ENCODE results near the gene ATRAID.
A peak's percentile ranks its signal among the peaks of the same experiment; 100 is the strongest.

The ATRAID gene

DNA sequence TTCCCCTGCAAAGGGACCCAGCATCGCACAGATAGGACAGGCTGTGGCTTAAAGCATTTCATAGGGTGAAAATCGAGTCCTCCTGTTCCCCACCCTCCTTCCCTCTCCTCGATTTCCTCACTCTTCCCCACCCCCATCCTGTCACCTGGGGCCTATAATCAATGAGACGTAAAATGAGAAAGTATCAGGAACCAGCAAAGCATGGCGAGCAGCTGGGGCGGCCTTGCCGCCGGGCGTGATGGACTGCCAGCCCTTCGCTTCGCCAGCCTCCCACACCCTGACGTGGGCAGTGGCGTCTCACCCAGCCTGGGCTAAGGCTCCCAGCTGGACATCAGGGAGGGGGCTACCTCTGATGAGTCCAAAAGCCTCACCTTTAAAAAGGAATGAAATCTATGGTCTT is 39.9 kb downstream of the ATRAID start:
- DNase-seq: no peak

DNA sequence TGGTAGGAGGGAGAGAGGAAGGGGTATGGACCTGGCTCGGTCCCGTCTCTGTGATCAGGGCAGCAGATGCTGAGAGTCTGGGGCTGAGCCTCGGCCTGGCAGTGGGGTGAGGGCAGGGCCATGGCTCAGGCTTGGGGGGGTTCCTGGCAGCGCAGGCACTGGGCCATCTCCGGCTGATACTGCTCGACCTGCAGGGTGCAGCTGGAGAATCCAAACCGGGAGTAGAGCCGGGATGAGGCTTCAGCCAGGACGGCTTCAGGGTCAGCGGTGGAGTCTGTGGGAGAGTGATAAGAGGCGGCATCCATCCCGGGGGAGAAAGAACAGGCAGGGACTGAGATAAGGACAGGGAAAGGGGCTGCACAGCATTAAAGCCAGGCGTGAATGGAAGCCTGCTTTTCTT is 43.3 kb downstream of the ATRAID start:
- no peak for DNase-seq

GRCh38 chr2:27255660-27256059 is 43.8 kb downstream of the ATRAID start:
- DNase-seq: peak; percentile 87

DNA sequence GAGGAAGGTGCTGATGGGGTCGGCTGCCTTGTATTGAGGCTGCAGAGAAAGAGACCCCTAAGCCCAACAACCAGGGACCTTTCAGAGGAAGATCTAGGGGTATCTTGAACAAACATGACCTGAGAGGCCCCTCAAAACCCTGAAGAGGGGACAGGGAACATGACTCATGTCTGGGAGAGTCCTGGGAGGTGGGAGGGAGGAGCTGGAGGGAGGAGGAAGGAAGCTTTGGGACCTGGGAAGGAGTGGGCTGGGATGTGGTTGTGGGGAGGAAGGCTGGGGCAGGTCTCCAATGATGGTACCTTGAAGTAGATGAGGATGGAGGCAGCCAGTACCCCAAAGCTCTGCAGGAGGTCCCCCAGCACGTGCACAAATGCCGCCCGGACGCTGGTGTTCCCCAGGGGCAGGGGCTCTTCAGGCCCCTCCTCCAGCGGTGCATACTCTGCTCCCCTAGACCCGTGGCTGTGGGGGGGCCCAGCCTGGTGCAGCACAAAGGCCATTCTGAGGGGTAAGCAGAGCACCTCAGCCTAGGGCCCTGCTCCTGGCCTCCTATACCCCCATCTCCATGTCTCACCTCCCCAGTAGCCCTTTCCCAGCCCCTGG is 45.1 kb downstream of the ATRAID start:
- no peak for DNase-seq

- no peak for DNase-seq
These were observed 46.2 kb downstream of the ATRAID start for GRCh38 chr2:27258051-27258450.

GRCh38 chr2:27261241-27261925 is 49.5 kb downstream of the ATRAID start:
- no peak for DNase-seq

GRCh38 chr2:27261926-27262298 is 50.1 kb downstream of the ATRAID start:
- DNase-seq: no peak

DNA sequence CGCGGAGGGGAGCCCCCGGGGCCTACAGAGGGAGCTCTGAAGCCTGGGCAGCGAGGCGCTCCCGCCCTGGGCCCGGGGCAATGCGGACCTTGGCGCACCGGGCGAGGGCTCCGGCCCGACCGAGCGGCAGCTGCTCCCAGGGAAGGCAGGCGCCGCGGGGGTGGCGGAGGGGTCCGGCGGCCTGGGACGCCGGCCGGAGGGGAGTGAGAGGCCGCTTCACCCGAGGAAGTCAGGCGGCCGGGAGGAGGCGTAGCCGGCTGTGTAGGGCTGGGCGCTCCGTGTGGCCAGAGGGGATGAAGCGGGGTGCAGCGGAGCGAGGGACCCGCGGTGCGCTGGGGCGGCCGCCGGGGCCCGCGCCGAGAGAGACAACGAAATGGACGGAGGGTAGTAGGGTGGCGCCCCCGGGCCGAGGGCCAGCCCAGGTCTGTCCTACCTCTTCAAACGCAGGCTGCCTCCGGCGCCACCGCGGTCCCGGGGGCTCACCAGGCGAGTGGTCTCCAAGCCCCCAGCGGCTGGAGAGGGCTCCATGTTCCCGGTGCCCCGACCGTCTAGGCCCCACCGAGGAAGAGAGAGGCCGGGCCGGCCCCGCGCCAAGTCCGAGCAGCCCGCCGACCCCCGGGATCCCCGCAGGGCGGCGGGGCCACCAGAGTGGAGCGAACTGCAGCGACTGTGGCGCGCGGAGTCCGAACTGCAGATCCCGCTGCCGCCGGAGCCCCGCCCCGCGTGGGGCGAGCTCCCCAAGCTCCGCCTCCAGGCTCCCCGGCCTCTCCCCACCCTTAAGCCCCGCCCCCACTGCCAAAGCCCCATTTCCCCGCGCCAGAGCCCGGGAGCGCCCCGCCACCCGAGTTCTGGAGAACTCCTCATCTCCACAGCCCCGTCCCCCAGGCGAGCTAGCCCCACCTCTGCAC is 50.8 kb downstream of the ATRAID start, which contains the start of gene SLC30A3:
TSS of gene SLC30A3 (minus strand) at position 669 of the 908 bp plus-strand sequence. CDS start at position 528, 141 bp downstream.
- DNase-seq: peak; percentile 22

DNA sequence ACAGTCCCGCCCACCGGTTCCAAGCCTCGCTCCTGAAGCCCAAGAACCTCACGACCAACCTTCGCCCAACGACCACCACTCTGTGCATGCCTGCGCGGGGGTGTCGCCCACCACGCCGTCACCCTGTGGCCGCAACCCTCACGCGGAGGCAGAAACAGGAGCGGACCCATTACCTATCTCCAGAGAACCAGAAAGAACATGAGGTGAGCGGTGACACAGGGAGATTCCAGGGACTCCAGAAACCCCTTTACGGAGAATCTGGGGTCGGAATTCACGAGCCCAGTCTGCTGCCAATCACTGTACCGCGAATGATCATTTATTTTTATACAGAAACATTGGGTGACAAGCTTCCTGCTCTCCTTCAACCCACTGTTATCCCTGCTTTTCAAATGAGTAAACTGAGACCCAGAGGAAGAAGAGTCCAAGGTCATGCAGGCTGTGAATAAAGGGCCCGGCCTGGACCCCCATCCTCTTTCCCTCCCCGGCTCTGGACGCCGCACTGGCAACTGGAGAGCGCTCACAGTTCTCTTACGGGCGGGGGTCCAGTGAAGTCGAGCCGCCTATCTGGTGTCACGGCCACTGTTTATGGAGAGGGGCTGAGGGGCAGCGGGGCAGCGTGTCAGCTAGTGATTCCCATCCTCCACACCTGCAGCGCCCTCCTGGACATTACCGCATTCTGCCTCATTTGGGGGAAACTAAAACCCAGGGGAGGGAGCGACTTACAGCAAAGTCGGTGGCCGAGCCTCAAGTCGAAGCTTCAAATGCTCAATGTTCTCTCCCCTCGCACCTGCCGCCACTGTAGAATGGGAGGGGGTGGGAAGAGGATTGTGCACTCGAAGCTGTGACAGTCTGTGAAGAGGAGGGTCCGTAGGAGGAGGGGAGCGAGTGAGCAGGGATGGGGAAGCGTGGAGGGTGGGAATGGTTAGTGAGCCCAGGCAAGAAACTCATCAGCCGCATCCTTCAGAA is 51.7 kb downstream of the ATRAID start:
- no peak for DNase-seq

DNA sequence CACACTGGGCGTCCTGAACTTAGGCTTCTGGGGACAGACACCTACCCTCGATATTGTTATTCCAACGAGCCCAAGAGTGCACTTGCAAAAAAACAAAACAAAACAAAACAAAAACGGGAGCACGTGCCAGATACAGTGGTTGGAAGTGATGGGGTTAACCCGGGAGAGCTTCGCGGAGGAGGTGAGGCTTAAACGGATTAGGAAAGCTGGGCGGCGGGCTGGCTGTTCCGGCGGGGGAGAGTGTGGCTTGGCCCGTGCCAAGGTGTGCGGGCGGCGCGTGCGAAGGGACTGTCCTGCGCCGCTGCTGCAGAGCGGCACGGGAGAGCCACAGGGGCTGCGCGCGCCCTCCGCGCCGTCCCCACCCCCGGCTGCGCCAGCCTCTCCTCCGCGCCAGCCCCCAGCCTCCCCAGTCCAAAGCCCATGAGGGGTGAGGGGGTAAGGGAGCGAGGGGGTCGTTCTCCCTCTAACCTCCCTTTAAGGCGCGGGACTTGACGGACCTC is 52.5 kb downstream of the ATRAID start:
- no peak for DNase-seq

DNA sequence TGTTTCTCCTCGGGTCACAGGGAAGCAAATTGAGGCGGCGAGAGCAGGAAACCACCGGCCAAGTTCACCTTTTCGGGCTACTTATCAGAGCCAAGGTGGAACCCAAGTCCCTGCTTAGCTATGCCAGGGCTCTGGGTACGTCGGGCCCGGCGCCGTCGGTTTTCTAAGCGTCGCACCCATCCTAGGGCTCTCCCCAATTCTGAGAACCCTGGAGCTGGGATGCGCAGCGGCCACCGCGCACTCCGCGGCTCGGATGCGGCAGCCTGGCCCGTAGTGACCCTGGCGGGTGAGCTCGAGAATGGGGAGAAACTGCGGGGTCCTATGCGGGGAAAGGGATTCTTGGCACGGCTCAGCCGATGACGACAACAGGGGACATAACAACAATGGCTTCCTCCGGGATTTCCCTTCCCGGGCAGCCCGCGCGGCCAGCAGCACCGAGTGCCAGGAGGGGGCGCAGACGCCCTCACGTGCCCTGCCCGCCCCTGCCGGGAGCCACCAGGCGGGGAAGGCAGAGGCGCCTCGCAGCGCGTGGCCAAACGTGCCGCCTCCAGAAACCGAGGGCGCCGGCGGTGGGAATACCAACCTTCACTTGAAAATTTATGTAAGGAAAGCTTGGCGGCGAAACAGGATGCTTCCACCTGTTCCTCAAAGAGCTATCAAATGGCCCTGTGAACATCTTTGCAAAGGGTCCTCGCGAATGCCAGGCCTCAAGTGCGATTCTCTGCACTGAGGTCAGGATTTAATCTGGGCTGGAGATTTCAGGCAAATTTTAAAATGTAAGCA is 53.1 kb downstream of the ATRAID start:
- peak; percentile 59 for DNase-seq

- DNase-seq: no peak
These were observed 53.7 kb downstream of the ATRAID start for GRCh38 chr2:27265536-27265870.

All from fibroblast of skin of scalp (primary cell).